ENCODE data around the gene STK32B.
"Not testable (repeated sequence)": the region's sequence is repeated elsewhere in the genome, so short reads cannot be mapped to it uniquely, and the experiment has no call there.

Gene STK32B

DNA sequence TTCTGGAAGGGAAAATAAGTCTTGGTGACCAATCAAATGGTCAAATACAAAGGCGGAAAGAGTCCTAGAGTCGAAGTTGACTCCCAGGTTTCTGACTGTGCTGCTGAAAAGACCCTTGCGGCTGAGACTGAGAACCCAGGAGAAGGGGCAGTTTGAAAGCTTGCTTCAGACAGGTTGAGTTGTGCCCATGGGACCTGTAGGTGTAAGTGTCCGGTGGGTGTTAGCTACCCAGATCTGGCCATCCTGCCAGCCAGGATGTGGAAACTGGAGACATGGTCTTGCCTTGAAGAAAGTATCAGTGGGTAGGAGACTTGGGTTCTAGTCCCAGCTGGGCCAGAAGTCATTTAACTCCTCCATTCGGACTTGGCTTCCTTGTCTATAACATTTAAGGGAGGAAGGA lies 381.9 kb downstream of the STK32B start:
- Histone ChIP-seq H3K4me1 (ENCODE audit: control insufficient read depth in 1 of 2, insufficient read depth in 2 of 2, low read length in 2 of 2) (no peaks in the 10 kb centered on the region), H3K36me3 (ENCODE audit: control insufficient read depth in 1 of 2, insufficient read depth in 2 of 2, low read length in 2 of 2) (no peaks in the 10 kb centered on the region), H3K9me3 (ENCODE audit: control insufficient read depth in 1 of 2, low read length in 2 of 2) (no peaks in the 10 kb centered on the region), H3K9ac (ENCODE audit: low read depth in 1 of 2, low read length in 2 of 2) (no peak overlapping the region), H3K4me3 (ENCODE audit: low read depth in 1 of 2, low read length in 2 of 2) (no peak overlapping the region), H3K27ac (ENCODE audit: low read depth, low read length) (no peak overlapping the region), H3K27me3 (ENCODE audit: control insufficient read depth in 1 of 2, insufficient read depth in 2 of 2, low read length in 2 of 2) (no peaks in the 10 kb centered on the region)

DNA sequence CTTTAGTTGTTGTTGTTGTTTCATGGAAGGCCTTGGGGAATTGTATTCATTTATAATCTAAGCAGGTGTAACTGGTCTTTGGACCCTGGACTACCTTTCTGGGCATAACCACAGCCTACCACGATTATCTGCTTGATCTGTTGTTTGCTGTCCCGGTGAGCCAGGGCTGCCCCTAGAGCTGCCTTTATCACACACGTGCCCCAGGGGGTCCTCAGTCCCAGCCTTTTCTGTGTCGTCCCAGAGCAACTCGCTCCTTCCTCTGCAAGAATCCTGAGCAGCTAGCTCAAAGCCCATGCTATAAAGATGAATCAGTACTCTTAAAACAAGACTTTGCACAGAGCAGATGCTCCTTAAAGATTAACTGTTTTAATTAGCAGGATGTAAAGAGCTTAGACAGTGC lies 383.9 kb downstream of the STK32B start:
- Histone ChIP-seq H3K9me3 (ENCODE audit: control insufficient read depth in 1 of 2, low read length in 2 of 2) (no peaks in the 10 kb centered on the region), H3K4me3 (ENCODE audit: low read depth in 1 of 2, low read length in 2 of 2) (no peak overlapping the region), H3K27ac (ENCODE audit: low read depth, low read length) (no peak overlapping the region), H3K4me1 (ENCODE audit: control insufficient read depth in 1 of 2, insufficient read depth in 2 of 2, low read length in 2 of 2) (no peaks in the 10 kb centered on the region), H3K27me3 (ENCODE audit: control insufficient read depth in 1 of 2, insufficient read depth in 2 of 2, low read length in 2 of 2) (no peaks in the 10 kb centered on the region), H3K9ac (ENCODE audit: low read depth in 1 of 2, low read length in 2 of 2) (no peak overlapping the region), H3K36me3 (ENCODE audit: control insufficient read depth in 1 of 2, insufficient read depth in 2 of 2, low read length in 2 of 2) (no peaks in the 10 kb centered on the region)

DNA sequence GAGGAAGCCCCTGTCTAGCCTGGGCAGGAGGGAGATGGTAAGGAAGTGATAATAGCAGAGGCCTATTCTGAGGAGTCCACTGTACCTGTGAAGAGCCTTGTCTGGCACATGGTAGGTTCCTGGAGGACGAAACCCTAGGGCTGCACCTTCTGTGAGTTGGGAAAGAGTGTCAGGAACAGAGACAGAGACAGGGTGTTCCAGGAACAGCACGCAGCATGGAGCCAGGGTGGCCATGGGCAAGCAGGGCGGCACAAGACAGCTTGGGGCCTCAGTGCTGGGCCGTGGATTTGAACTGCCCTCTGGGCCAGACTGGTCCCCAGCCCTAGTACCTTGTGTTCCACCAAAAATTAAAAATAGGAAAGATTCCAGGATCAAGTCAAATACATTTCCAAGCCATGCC lies 384.5 kb downstream of the STK32B start:
- H3K9ac ChIP-seq (ENCODE audit: low read depth in 1 of 2, low read length in 2 of 2) = no peak overlapping the region
- H3K27ac ChIP-seq (ENCODE audit: low read depth, low read length) = no peak overlapping the region
- H3K36me3 ChIP-seq (ENCODE audit: control insufficient read depth in 1 of 2, insufficient read depth in 2 of 2, low read length in 2 of 2) = no peaks in the 10 kb centered on the region
- no peaks in the 10 kb centered on the region for H3K27me3 ChIP-seq (ENCODE audit: control insufficient read depth in 1 of 2, insufficient read depth in 2 of 2, low read length in 2 of 2)
- no peaks in the 10 kb centered on the region for H3K4me1 ChIP-seq (ENCODE audit: control insufficient read depth in 1 of 2, insufficient read depth in 2 of 2, low read length in 2 of 2)
- H3K4me3 ChIP-seq (ENCODE audit: low read depth in 1 of 2, low read length in 2 of 2) = no peak overlapping the region
- no peaks in the 10 kb centered on the region for H3K9me3 ChIP-seq (ENCODE audit: control insufficient read depth in 1 of 2, low read length in 2 of 2)

DNA sequence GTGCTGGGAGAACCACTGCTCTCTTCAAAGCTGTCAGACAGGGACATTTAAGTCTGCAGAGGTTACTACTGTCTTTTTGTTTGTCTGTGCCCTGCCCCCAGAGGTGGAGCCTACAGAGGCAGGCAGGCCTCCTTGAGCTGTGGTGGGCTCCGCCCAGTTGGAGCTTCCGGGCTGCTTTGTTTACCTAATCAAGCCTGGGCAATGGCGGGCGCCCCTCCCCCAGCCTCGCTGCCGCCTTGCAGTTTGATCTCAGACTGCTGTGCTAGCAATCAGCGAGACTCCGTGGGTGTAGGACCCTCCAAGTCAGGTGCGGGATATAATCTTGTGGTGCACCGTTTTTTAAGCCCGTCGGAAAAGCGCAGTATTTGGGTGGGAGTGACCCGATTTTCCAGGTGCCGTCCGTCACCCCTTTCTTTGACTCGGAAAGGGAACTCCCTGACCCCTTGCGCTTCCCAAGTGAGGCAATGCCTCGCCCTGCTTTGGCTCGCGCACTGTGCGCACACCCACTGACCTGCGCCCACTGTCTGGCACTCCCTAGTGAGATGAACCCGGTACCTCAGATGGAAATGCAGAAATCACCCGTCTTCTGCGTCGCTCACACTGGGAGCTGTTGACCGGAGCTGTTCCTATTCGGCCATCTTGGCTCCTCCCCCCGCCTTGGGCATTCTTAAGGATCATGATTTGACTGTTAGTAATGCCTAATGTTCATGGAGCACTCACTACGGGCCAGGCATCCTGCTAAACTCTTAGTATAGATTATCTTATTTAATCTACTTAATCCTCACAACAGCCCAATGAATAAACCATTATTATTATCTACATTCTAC lies 392.9 kb downstream of the STK32B start:
- not testable (repeated sequence) for H3K27ac ChIP-seq (ENCODE audit: low read depth, low read length); H3K36me3 ChIP-seq (ENCODE audit: control insufficient read depth in 1 of 2, insufficient read depth in 2 of 2, low read length in 2 of 2); H3K4me3 ChIP-seq (ENCODE audit: low read depth in 1 of 2, low read length in 2 of 2); H3K4me1 ChIP-seq (ENCODE audit: control insufficient read depth in 1 of 2, insufficient read depth in 2 of 2, low read length in 2 of 2); H3K9me3 ChIP-seq (ENCODE audit: control insufficient read depth in 1 of 2, low read length in 2 of 2); H3K9ac ChIP-seq (ENCODE audit: low read depth in 1 of 2, low read length in 2 of 2); H3K27me3 ChIP-seq (ENCODE audit: control insufficient read depth in 1 of 2, insufficient read depth in 2 of 2, low read length in 2 of 2)

DNA sequence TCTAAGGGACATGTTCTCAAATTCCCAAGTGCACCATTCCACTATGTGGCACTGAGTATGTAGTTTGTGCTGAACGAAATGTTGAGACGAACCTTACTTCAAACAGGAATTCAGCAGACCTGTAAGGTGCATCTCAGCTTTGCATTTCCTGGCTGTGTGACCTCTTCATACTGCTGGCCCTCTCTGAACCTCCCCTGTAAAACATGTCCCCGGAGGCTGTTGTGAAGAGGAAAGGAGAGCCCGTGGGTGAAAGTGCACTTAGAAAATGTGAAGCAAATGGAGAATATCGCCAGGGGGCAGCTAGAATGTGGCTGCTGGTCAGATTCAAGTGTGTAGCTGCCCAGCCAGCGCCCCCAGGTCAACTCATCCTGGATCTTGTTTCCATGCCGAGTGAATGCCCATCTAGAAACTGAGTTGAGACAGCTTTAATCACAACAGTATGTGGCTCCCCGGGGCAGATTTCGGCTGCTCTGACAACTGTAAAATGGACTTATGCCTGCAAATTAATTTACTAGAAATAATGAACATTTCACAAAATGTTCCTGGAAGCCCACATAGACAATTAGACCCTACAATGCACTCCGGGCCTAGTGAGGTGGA lies 393.7 kb downstream of the STK32B start:
- Histone ChIP-seq H3K4me1 (ENCODE audit: control insufficient read depth in 1 of 2, insufficient read depth in 2 of 2, low read length in 2 of 2) (no peaks in the 10 kb centered on the region), H3K27ac (ENCODE audit: low read depth, low read length) (no peak overlapping the region), H3K4me3 (ENCODE audit: low read depth in 1 of 2, low read length in 2 of 2) (no peak overlapping the region), H3K36me3 (ENCODE audit: control insufficient read depth in 1 of 2, insufficient read depth in 2 of 2, low read length in 2 of 2) (no peaks in the 10 kb centered on the region), H3K9me3 (ENCODE audit: control insufficient read depth in 1 of 2, low read length in 2 of 2) (no peaks in the 10 kb centered on the region), H3K27me3 (ENCODE audit: control insufficient read depth in 1 of 2, insufficient read depth in 2 of 2, low read length in 2 of 2) (no peaks in the 10 kb centered on the region), H3K9ac (ENCODE audit: low read depth in 1 of 2, low read length in 2 of 2) (no peak overlapping the region)

DNA sequence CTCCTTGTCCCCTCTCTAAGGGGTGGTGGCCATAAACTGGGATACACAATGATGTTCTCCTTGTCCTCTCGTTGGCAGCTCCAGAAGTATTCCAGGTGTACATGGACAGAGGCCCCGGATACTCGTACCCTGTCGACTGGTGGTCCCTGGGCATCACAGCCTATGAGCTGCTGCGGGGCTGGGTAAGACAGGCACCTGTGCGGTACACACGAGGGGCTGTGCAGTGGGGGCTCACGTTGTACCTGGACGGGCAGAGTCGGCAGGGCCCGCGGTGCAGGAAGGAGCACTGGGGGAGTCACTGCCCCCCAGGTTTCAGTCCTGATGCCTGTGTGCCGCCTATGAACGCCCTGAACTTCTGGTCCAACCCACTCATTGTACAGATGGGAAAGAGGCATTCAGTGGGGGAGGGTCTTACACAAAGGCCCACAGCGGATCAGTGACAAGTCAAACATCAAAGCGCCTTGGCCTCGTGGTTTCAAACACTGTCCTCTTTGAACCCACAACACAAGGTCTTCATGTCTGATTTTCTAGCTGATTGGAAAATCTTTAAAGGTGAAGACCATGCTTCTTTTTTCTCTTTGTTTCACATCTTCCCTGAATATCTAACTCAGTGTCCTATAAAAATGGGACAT lies 395.4 kb downstream of the STK32B start:
- no peaks in the 10 kb centered on the region for H3K9me3 ChIP-seq (ENCODE audit: control insufficient read depth in 1 of 2, low read length in 2 of 2)
- no peaks in the 10 kb centered on the region for H3K36me3 ChIP-seq (ENCODE audit: control insufficient read depth in 1 of 2, insufficient read depth in 2 of 2, low read length in 2 of 2)
- no peak overlapping the region for H3K4me3 ChIP-seq (ENCODE audit: low read depth in 1 of 2, low read length in 2 of 2)
- H3K27me3 ChIP-seq (ENCODE audit: control insufficient read depth in 1 of 2, insufficient read depth in 2 of 2, low read length in 2 of 2) = no peaks in the 10 kb centered on the region
- no peak overlapping the region for H3K27ac ChIP-seq (ENCODE audit: low read depth, low read length)
- H3K4me1 ChIP-seq (ENCODE audit: control insufficient read depth in 1 of 2, insufficient read depth in 2 of 2, low read length in 2 of 2) = no peaks in the 10 kb centered on the region
- H3K9ac ChIP-seq (ENCODE audit: low read depth in 1 of 2, low read length in 2 of 2) = no peak overlapping the region

DNA sequence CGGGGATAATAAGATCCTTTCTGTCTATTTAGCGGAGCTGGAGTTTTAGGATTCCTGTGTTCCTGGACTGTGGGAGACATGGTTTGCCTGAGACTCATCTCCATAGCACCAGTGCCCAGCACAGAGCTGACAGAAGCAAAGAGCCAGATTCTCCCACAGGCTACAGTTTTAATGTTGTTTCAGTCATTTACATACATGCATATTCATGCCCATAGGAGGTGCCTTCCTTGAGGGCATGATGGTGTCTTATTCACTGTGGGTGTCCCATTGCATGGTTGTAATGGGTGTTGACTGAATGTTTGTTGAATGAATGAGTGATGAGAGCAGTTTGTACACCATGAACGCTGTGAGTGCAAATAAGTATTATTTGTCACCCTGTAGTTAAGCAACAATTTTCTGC lies 396.5 kb downstream of the STK32B start:
- no peaks in the 10 kb centered on the region for H3K27me3 ChIP-seq (ENCODE audit: control insufficient read depth in 1 of 2, insufficient read depth in 2 of 2, low read length in 2 of 2)
- H3K4me1 ChIP-seq (ENCODE audit: control insufficient read depth in 1 of 2, insufficient read depth in 2 of 2, low read length in 2 of 2) = no peaks in the 10 kb centered on the region

DNA sequence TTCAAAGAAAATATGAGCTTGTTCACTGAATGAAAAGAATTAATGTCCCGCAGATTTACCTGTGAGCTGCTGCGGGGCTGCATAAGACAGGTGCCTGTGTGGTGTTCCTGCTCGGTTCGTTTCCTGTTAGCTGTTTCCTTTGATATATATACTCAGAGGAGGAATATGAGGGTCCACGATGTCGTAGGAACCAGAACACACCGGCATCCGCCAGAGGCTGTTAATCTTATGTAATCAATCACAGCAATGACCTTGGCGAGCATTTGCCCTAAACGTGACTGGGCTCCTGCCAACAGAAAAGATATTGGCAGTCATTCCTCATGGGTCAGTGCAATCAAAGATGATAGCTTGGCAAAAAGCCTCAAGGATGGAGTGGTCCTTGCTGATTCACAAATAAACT lies 396.9 kb downstream of the STK32B start:
- Histone ChIP-seq H3K9me3 (ENCODE audit: control insufficient read depth in 1 of 2, low read length in 2 of 2) (no peaks in the 10 kb centered on the region), H3K9ac (ENCODE audit: low read depth in 1 of 2, low read length in 2 of 2) (no peak overlapping the region), H3K4me3 (ENCODE audit: low read depth in 1 of 2, low read length in 2 of 2) (no peak overlapping the region), H3K27ac (ENCODE audit: low read depth, low read length) (no peak overlapping the region), H3K27me3 (ENCODE audit: control insufficient read depth in 1 of 2, insufficient read depth in 2 of 2, low read length in 2 of 2) (no peaks in the 10 kb centered on the region), H3K36me3 (ENCODE audit: control insufficient read depth in 1 of 2, insufficient read depth in 2 of 2, low read length in 2 of 2) (no peaks in the 10 kb centered on the region), H3K4me1 (ENCODE audit: control insufficient read depth in 1 of 2, insufficient read depth in 2 of 2, low read length in 2 of 2) (no peaks in the 10 kb centered on the region)

More for the DNA sequence above, 396.5 kb downstream of the STK32B start:
- Histone ChIP-seq H3K27ac (ENCODE audit: low read depth, low read length) (no peak overlapping the region), H3K9me3 (ENCODE audit: control insufficient read depth in 1 of 2, low read length in 2 of 2) (no peaks in the 10 kb centered on the region), H3K4me3 (ENCODE audit: low read depth in 1 of 2, low read length in 2 of 2) (no peak overlapping the region), H3K36me3 (ENCODE audit: control insufficient read depth in 1 of 2, insufficient read depth in 2 of 2, low read length in 2 of 2) (no peaks in the 10 kb centered on the region), H3K9ac (ENCODE audit: low read depth in 1 of 2, low read length in 2 of 2) (no peak overlapping the region)

DNA sequence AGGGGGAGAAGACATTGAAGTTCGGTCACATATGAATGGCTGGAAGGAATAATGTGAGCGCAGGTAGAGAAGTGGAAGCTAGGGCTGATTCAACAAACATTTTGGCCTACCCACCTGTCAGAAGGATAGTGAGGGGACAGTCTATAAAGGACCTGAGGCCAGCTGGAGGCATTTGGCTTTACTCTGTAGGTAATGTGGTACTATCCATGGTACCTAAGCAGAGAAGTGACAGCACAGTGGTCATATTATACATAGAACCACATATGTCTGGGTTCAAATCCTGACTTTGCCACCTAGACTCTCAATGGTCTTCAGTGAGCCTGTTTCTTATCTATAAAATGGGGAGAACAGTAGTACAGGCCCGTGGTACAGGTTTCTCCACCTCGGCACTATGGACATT lies 400.0 kb downstream of the STK32B start:
- no peaks in the 10 kb centered on the region for H3K4me1 ChIP-seq (ENCODE audit: control insufficient read depth in 1 of 2, insufficient read depth in 2 of 2, low read length in 2 of 2)
- no peaks in the 10 kb centered on the region for H3K27me3 ChIP-seq (ENCODE audit: control insufficient read depth in 1 of 2, insufficient read depth in 2 of 2, low read length in 2 of 2)
- no peak overlapping the region for H3K4me3 ChIP-seq (ENCODE audit: low read depth in 1 of 2, low read length in 2 of 2)
- no peaks in the 10 kb centered on the region for H3K36me3 ChIP-seq (ENCODE audit: control insufficient read depth in 1 of 2, insufficient read depth in 2 of 2, low read length in 2 of 2)
- H3K27ac ChIP-seq (ENCODE audit: low read depth, low read length) = no peak overlapping the region
- no peak overlapping the region for H3K9ac ChIP-seq (ENCODE audit: low read depth in 1 of 2, low read length in 2 of 2)
- H3K9me3 ChIP-seq (ENCODE audit: control insufficient read depth in 1 of 2, low read length in 2 of 2) = no peaks in the 10 kb centered on the region

DNA sequence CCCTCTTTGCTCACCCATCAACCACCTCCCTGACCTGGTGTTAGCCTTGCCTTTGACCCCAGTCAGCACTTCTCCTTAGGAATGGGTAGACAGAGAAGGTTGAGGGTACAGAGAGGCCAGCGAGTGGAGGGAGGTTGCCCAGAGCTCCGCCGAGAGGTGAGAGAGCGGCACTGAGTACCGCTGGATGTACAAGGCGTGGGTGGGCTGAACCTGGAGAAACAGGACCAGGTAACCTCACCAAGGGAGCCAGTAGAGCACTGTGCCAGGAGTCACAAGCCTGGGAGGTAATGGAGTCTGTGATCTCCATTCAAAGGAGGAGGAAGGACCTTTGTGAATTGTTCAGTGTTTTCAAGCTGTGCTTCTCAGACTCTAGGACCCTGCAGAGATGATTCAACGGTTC lies 400.9 kb downstream of the STK32B start:
- Histone ChIP-seq H3K27me3 (ENCODE audit: control insufficient read depth in 1 of 2, insufficient read depth in 2 of 2, low read length in 2 of 2) (no peaks in the 10 kb centered on the region), H3K36me3 (ENCODE audit: control insufficient read depth in 1 of 2, insufficient read depth in 2 of 2, low read length in 2 of 2) (no peaks in the 10 kb centered on the region), H3K9ac (ENCODE audit: low read depth in 1 of 2, low read length in 2 of 2) (no peak overlapping the region), H3K4me3 (ENCODE audit: low read depth in 1 of 2, low read length in 2 of 2) (no peak overlapping the region), H3K9me3 (ENCODE audit: control insufficient read depth in 1 of 2, low read length in 2 of 2) (no peaks in the 10 kb centered on the region), H3K4me1 (ENCODE audit: control insufficient read depth in 1 of 2, insufficient read depth in 2 of 2, low read length in 2 of 2) (no peaks in the 10 kb centered on the region), H3K27ac (ENCODE audit: low read depth, low read length) (no peak overlapping the region)

Measured in duodenal mucosa (tissue), 2 donors.